Measurements from ENCODE around the gene INPP4B.

The INPP4B gene

DNA sequence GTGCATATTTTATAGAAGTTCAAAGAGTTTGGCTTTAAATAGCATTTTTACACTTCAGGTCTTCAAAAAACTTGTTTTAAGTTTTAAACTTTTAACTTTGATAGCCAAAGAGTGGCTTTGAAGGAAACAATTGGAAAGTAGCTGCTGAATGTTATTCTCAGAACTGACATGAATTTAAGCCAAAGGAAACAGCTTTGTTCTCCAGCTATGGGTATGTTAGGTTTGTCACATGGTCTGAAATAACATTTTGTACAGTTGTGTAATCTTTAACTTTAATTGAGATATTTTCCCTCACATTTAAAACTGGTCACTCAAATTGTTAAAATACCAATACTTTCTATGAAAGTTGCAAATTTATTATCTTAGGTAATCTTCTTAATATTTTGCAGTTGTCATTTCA, 645.1 kb downstream of the INPP4B start:
- H2BK12ac ChIP-seq (ENCODE audit: low read length), result no peak overlapping the region
- H3K4ac ChIP-seq (ENCODE audit: low read length), result no peak overlapping the region
- H2BK15ac ChIP-seq (ENCODE audit: low read length), result no peak overlapping the region
- H3K36me3 ChIP-seq (replicated peaks in 1 of 2; ENCODE audit: control insufficient read depth in 2 of 2, insufficient read depth in 2 of 2, low read length in 2 of 2), result no peaks in the 10 kb centered on the region
- H4K91ac ChIP-seq (ENCODE audit: low read depth, low read length, poor library complexity), result no peak overlapping the region
- H3K4me1 ChIP-seq (ENCODE audit: control insufficient read depth in 2 of 2, insufficient read depth in 1 of 2, low read depth in 1 of 2, low read length in 2 of 2), result no peaks in the 10 kb centered on the region
- H2BK5ac ChIP-seq (ENCODE audit: low read length), result no peak overlapping the region
- no peak overlapping the region for H3K18ac ChIP-seq (ENCODE audit: low read length)
- DNase-seq (ENCODE audit: low spot score), result no peak
- H3K27ac ChIP-seq (replicated peaks; ENCODE audit: low read length), result no peak overlapping the region
- no peak overlapping the region for H2AK5ac ChIP-seq (ENCODE audit: low read depth, low read length)
- no peaks in the 10 kb centered on the region for H3K79me1 ChIP-seq (ENCODE audit: low read depth, low read length)
- H3K9me3 ChIP-seq (replicated peaks in 1 of 2; ENCODE audit: control insufficient read depth in 2 of 2, insufficient read depth in 1 of 2, low read depth in 1 of 2, low read length in 2 of 2), result no peaks in the 10 kb centered on the region
- H2AFZ ChIP-seq (ENCODE audit: low read length), result no peak overlapping the region
- H3K14ac ChIP-seq (ENCODE audit: low read length), result no peak overlapping the region
- H3K27me3 ChIP-seq (ENCODE audit: control insufficient read depth in 3 of 3, insufficient read depth in 3 of 3, low read depth in 1 of 3, low read length in 3 of 3), result no peaks in the 10 kb centered on the region
- no peak overlapping the region for H3K23ac ChIP-seq (ENCODE audit: low read depth, low read length, poor library complexity)
- H3K4me3 ChIP-seq (ENCODE audit: low read length in 2 of 2), result no peak overlapping the region
- H2BK120ac ChIP-seq (ENCODE audit: low read depth, low read length), result no peak overlapping the region
- no peak overlapping the region for H3K4me2 ChIP-seq (ENCODE audit: insufficient read depth, low read length, poor library complexity, severe bottlenecking)
- H3K9ac ChIP-seq (ENCODE audit: low read depth, low read length, poor library complexity), result no peak overlapping the region
- no peak overlapping the region for H4K8ac ChIP-seq (ENCODE audit: low read depth, low read length)

DNA sequence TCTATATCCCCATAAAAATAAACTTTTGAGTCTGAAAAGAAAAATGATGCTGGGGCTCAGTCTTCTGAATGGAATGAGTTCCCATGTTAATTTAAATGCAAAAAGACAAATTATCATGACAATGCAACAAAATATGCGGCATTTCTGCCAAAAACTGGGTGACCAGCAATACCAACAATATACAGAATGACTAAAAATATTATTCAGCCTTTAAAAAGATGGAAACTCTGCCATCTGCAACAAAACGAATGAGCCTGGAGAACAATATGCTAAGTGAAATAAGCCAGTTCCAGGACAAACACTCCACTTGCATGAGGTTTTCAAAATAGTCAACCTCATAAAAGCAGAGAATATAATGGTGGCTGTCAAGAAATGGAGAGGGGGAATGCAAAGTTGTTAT, 651.2 kb downstream of the INPP4B start:
- DNase-seq (ENCODE audit: low spot score), result no peak
- H3K4ac ChIP-seq (ENCODE audit: low read length), result no peak overlapping the region
- no peaks in the 10 kb centered on the region for H3K9me3 ChIP-seq (replicated peaks in 1 of 2; ENCODE audit: control insufficient read depth in 2 of 2, insufficient read depth in 1 of 2, low read depth in 1 of 2, low read length in 2 of 2)
- H3K27ac ChIP-seq (replicated peaks; ENCODE audit: low read length), result no peak overlapping the region
- no peak overlapping the region for H2BK15ac ChIP-seq (ENCODE audit: low read length)
- H3K4me2 ChIP-seq (ENCODE audit: insufficient read depth, low read length, poor library complexity, severe bottlenecking), result no peak overlapping the region
- H3K4me1 ChIP-seq (ENCODE audit: control insufficient read depth in 2 of 2, insufficient read depth in 1 of 2, low read depth in 1 of 2, low read length in 2 of 2), result no peaks in the 10 kb centered on the region
- no peaks in the 10 kb centered on the region for H3K36me3 ChIP-seq (replicated peaks in 1 of 2; ENCODE audit: control insufficient read depth in 2 of 2, insufficient read depth in 2 of 2, low read length in 2 of 2)
- no peak overlapping the region for H2BK120ac ChIP-seq (ENCODE audit: low read depth, low read length)
- H3K23ac ChIP-seq (ENCODE audit: low read depth, low read length, poor library complexity), result no peak overlapping the region
- no CpG with 5 or more reads among the region's 2 CpGs for WGBS, 2 donors (ENCODE audit: extremely low coverage in 2 of 2, insufficient read length in 2 of 2, insufficient replicate concordance in 1 of 2)
- no peak overlapping the region for H4K91ac ChIP-seq (ENCODE audit: low read depth, low read length, poor library complexity)
- H3K27me3 ChIP-seq (ENCODE audit: control insufficient read depth in 3 of 3, insufficient read depth in 3 of 3, low read depth in 1 of 3, low read length in 3 of 3), result no peaks in the 10 kb centered on the region
- no peak overlapping the region for H2BK5ac ChIP-seq (ENCODE audit: low read length)
- no peak overlapping the region for H3K18ac ChIP-seq (ENCODE audit: low read length)
- H3K9ac ChIP-seq (ENCODE audit: low read depth, low read length, poor library complexity), result no peak overlapping the region
- H3K14ac ChIP-seq (ENCODE audit: low read length), result no peak overlapping the region
- no peak overlapping the region for H2AFZ ChIP-seq (ENCODE audit: low read length)
- no peaks in the 10 kb centered on the region for H3K79me1 ChIP-seq (ENCODE audit: low read depth, low read length)
- no peak overlapping the region for H3K4me3 ChIP-seq (ENCODE audit: low read length in 2 of 2)
- H2BK12ac ChIP-seq (ENCODE audit: low read length), result no peak overlapping the region
- H2AK5ac ChIP-seq (ENCODE audit: low read depth, low read length), result no peak overlapping the region
- H4K8ac ChIP-seq (ENCODE audit: low read depth, low read length), result no peak overlapping the region

DNA sequence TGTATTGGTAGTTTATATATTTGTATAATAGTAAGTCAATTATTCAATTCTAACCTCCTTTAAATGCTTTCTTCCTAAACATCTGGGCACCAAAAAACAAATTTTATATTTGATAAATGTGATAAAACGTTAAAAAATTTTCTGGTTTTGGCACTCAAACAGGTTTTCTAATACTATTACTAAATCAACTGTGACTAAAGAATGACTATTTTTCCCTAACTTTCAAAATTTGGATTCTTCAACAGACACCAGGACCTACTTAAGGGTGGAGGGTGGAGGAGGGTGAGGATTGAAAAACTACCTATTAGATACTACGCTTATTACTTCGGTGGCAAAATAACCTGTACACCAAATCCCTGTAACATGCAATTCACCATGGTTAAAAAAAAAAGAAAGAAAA, 654.2 kb downstream of the INPP4B start:
- no peak overlapping the region for H2BK120ac ChIP-seq (ENCODE audit: low read depth, low read length)
- no peaks in the 10 kb centered on the region for H3K36me3 ChIP-seq (replicated peaks in 1 of 2; ENCODE audit: control insufficient read depth in 2 of 2, insufficient read depth in 2 of 2, low read length in 2 of 2)
- H2BK5ac ChIP-seq (ENCODE audit: low read length), result no peak overlapping the region
- no peak overlapping the region for H4K8ac ChIP-seq (ENCODE audit: low read depth, low read length)
- H3K4ac ChIP-seq (ENCODE audit: low read length), result no peak overlapping the region
- H3K79me1 ChIP-seq (ENCODE audit: low read depth, low read length), result no peaks in the 10 kb centered on the region
- DNase-seq (ENCODE audit: low spot score), result no peak
- H2BK12ac ChIP-seq (ENCODE audit: low read length), result no peak overlapping the region
- no peaks in the 10 kb centered on the region for H3K27me3 ChIP-seq (ENCODE audit: control insufficient read depth in 3 of 3, insufficient read depth in 3 of 3, low read depth in 1 of 3, low read length in 3 of 3)
- no peaks in the 10 kb centered on the region for H3K4me1 ChIP-seq (ENCODE audit: control insufficient read depth in 2 of 2, insufficient read depth in 1 of 2, low read depth in 1 of 2, low read length in 2 of 2)
- no CpG with 5 or more reads among the region's 3 CpGs for WGBS, 2 donors (ENCODE audit: extremely low coverage in 2 of 2, insufficient read length in 2 of 2, insufficient replicate concordance in 1 of 2)
- H3K9me3 ChIP-seq (replicated peaks in 1 of 2; ENCODE audit: control insufficient read depth in 2 of 2, insufficient read depth in 1 of 2, low read depth in 1 of 2, low read length in 2 of 2), result no peaks in the 10 kb centered on the region
- no peak overlapping the region for H3K14ac ChIP-seq (ENCODE audit: low read length)
- H3K18ac ChIP-seq (ENCODE audit: low read length), result no peak overlapping the region
- no peak overlapping the region for H3K4me2 ChIP-seq (ENCODE audit: insufficient read depth, low read length, poor library complexity, severe bottlenecking)
- H3K27ac ChIP-seq (replicated peaks; ENCODE audit: low read length), result no peak overlapping the region
- H3K4me3 ChIP-seq (ENCODE audit: low read length in 2 of 2), result no peak overlapping the region
- no peak overlapping the region for H2AFZ ChIP-seq (ENCODE audit: low read length)
- H2AK5ac ChIP-seq (ENCODE audit: low read depth, low read length), result no peak overlapping the region
- H3K23ac ChIP-seq (ENCODE audit: low read depth, low read length, poor library complexity), result no peak overlapping the region
- no peak overlapping the region for H3K9ac ChIP-seq (ENCODE audit: low read depth, low read length, poor library complexity)
- H4K91ac ChIP-seq (ENCODE audit: low read depth, low read length, poor library complexity), result no peak overlapping the region
- H2BK15ac ChIP-seq (ENCODE audit: low read length), result no peak overlapping the region

DNA sequence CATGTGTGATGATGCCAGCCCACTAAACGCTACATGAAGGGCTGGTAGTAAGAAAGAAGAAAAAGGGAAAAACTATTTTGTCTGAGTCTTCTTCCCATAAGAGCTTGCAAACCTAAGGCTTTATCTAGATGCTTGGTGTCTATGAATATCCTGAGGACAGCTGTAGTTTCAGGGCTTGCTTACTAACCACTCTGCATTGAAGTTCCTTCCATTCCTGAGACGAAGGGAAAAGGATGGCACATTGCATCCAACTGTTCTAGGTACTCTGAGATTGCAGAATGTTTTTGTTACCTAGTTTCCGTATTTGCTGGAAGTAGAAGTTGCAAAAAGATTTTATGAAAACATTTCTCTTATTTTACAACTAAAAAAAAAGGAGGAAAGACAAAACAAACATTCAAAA, 665.1 kb downstream of the INPP4B start:
- Histone ChIP-seq H3K9me3 (replicated peaks in 1 of 2; ENCODE audit: control insufficient read depth in 2 of 2, insufficient read depth in 1 of 2, low read depth in 1 of 2, low read length in 2 of 2) (no peaks in the 10 kb centered on the region), H2BK12ac (ENCODE audit: low read length) (no peak overlapping the region), H2AFZ (ENCODE audit: low read length) (no peak overlapping the region), H2BK15ac (ENCODE audit: low read length) (no peak overlapping the region), H2AK5ac (ENCODE audit: low read depth, low read length) (no peak overlapping the region), H3K36me3 (replicated peaks in 1 of 2; ENCODE audit: control insufficient read depth in 2 of 2, insufficient read depth in 2 of 2, low read length in 2 of 2) (no peaks in the 10 kb centered on the region), H3K27me3 (ENCODE audit: control insufficient read depth in 3 of 3, insufficient read depth in 3 of 3, low read depth in 1 of 3, low read length in 3 of 3) (no peaks in the 10 kb centered on the region), H3K27ac (replicated peaks; ENCODE audit: low read length) (no peak overlapping the region), H3K4me3 (ENCODE audit: low read length in 2 of 2) (no peak overlapping the region), H4K8ac (ENCODE audit: low read depth, low read length) (no peak overlapping the region), H2BK120ac (ENCODE audit: low read depth, low read length) (no peak overlapping the region), H2BK5ac (ENCODE audit: low read length) (no peak overlapping the region), H3K14ac (ENCODE audit: low read length) (no peak overlapping the region), H3K23ac (ENCODE audit: low read depth, low read length, poor library complexity) (no peak overlapping the region), H3K4me1 (ENCODE audit: control insufficient read depth in 2 of 2, insufficient read depth in 1 of 2, low read depth in 1 of 2, low read length in 2 of 2) (no peaks in the 10 kb centered on the region), H3K9ac (ENCODE audit: low read depth, low read length, poor library complexity) (no peak overlapping the region), H3K79me1 (ENCODE audit: low read depth, low read length) (no peaks in the 10 kb centered on the region), H3K4me2 (ENCODE audit: insufficient read depth, low read length, poor library complexity, severe bottlenecking) (no peak overlapping the region), H3K18ac (ENCODE audit: low read length) (no peak overlapping the region), H4K91ac (ENCODE audit: low read depth, low read length, poor library complexity) (no peak overlapping the region), H3K4ac (ENCODE audit: low read length) (no peak overlapping the region)
- DNase-seq (ENCODE audit: low spot score), result no peak
- WGBS, 2 donors (ENCODE audit: extremely low coverage in 2 of 2, insufficient read length in 2 of 2, insufficient replicate concordance in 1 of 2), result no CpG with 5 or more reads among the region's 3 CpGs
